ENCODE results near the gene RAD51AP1.
A peak's percentile ranks its signal among the peaks of the same experiment; 100 is the strongest.
"Not testable (repeated sequence)": the region's sequence is repeated elsewhere in the genome, so short reads cannot be mapped to it uniquely, and the experiment has no call there.

The RAD51AP1 gene

GRCh38 chr12:4518106-4518728 is 20.5 kb upstream of the RAD51AP1 start:
- Histone ChIP-seq H3K9ac (no peak overlapping the region), H3K4me2 (no peak overlapping the region)

GRCh38 chr12:4523443-4523842 is 15.2 kb upstream of the RAD51AP1 start:
- H3K27me3 ChIP-seq, H3K4me3 ChIP-seq: not testable (repeated sequence)

More at GRCh38 chr12:4518106-4518728, 20.5 kb upstream of the RAD51AP1 start:
- H3K9me3 ChIP-seq (replicated peaks in 1 of 11), result no peaks in the 10 kb centered on the region
- H3K27me3 ChIP-seq, result no peaks in the 10 kb centered on the region
- H3K27ac ChIP-seq, result no peak overlapping the region
- TF ChIP-seq Cebpa-rat (IDR thresholded peaks at IDR 0.05), result no peak
- H3K36me3 ChIP-seq, result peaks cover 33 to 75% (median 53%) of the 10 kb centered on the region in 11 experiments
- no peak overlapping the region for H3K4me3 ChIP-seq
- H4K20me1 ChIP-seq, result no peaks in the 10 kb centered on the region
- H3K4me1 ChIP-seq, result no peaks in the 10 kb centered on the region

GRCh38 chr12:4526923-4527546 is 11.7 kb upstream of the RAD51AP1 start:
- no peaks in the 10 kb centered on the region for H3K27me3 ChIP-seq
- H3K36me3 ChIP-seq, result peaks cover 24 to 92% (median 61%) of the 10 kb centered on the region in 11 experiments
- no peaks in the 10 kb centered on the region for H3K9me3 ChIP-seq (replicated peaks in 1 of 11)
- TF ChIP-seq Cebpa-rat (IDR thresholded peaks at IDR 0.05), result no peak
- peaks cover 0 to 6% (median 0%) of the 10 kb centered on the region in 11 experiments; a peak in 1 of 22 replicates for H4K20me1 ChIP-seq
- H3K9ac ChIP-seq, result no peak overlapping the region
- H3K27ac ChIP-seq, result no peak overlapping the region
- no peak overlapping the region for H3K4me3 ChIP-seq
- no peak overlapping the region for H3K4me2 ChIP-seq
- H3K4me1 ChIP-seq, result peaks cover 0 to 7% (median 0%) of the 10 kb centered on the region in 10 experiments; a peak in 1 of 20 replicates

More at GRCh38 chr12:4523443-4523842, 15.2 kb upstream of the RAD51AP1 start:
- H3K9ac ChIP-seq; H3K4me1 ChIP-seq; H4K20me1 ChIP-seq; H3K27ac ChIP-seq; H3K9me3 ChIP-seq (replicated peaks in 1 of 11); H3K4me2 ChIP-seq: not testable (repeated sequence)
- H3K36me3 ChIP-seq, result peaks cover 35 to 87% (median 60%) of the 10 kb centered on the region in 11 experiments

GRCh38 chr12:4530160-4530559 is 8.5 kb upstream of the RAD51AP1 start:
- Histone ChIP-seq H3K27me3 (no peaks in the 10 kb centered on the region), H3K4me2 (no peak overlapping the region), H4K20me1 (peaks cover 0 to 6% (median 0%) of the 10 kb centered on the region in 11 experiments; a peak in 1 of 22 replicates), H3K4me3 (no peak overlapping the region), H3K36me3 (peaks cover 34 to 94% (median 65%) of the 10 kb centered on the region in 11 experiments), H3K9me3 (replicated peaks in 1 of 11) (no peaks in the 10 kb centered on the region), H3K9ac (peak overlapping the region in 1 of 11 experiments; percentile 65; a peak in 1 of 22 replicates), H3K4me1 (peaks cover 0 to 7% (median 0%) of the 10 kb centered on the region in 10 experiments; a peak in 1 of 20 replicates), H3K27ac (no peak overlapping the region)
- TF ChIP-seq Cebpa-rat (IDR thresholded peaks at IDR 0.05), result no peak

GRCh38 chr12:4530982-4531586 is 7.6 kb upstream of the RAD51AP1 start:
- peaks cover 0 to 6% (median 0%) of the 10 kb centered on the region in 11 experiments; a peak in 1 of 22 replicates for H4K20me1 ChIP-seq
- no peak overlapping the region for H3K4me3 ChIP-seq
- H3K27me3 ChIP-seq, result no peaks in the 10 kb centered on the region
- no peak overlapping the region for H3K4me2 ChIP-seq
- H3K4me1 ChIP-seq, result peaks cover 0 to 7% (median 0%) of the 10 kb centered on the region in 10 experiments; a peak in 1 of 20 replicates
- TF ChIP-seq Cebpa-rat (IDR thresholded peaks at IDR 0.05), result no peak
- no peak overlapping the region for H3K27ac ChIP-seq
- H3K9me3 ChIP-seq (replicated peaks in 1 of 11), result no peaks in the 10 kb centered on the region
- H3K36me3 ChIP-seq, result peaks cover 34 to 94% (median 67%) of the 10 kb centered on the region in 11 experiments
- peak overlapping the region in 4 of 11 experiments; percentile 3 to 35 (median 16); a peak in 2 of 22 replicates for H3K9ac ChIP-seq

- Histone ChIP-seq H3K4me2 (no peak overlapping the region), H3K36me3 (peaks cover 34 to 62% (median 51%) of the 10 kb centered on the region in 11 experiments), H3K27me3 (no peaks in the 10 kb centered on the region), H3K4me1 (peaks cover 18 to 31% (median 24%) of the 10 kb centered on the region in 10 experiments), H3K9me3 (replicated peaks in 1 of 11) (no peaks in the 10 kb centered on the region), H4K20me1 (peaks cover 0 to 6% (median 0%) of the 10 kb centered on the region in 11 experiments; a peak in 1 of 22 replicates), H3K27ac (no peak overlapping the region), H3K9ac (0 out of 22 replicates have a peak overlapping the region, but pooled peaks of 1 of the 11 experiments have one; percentile 11), H3K4me3 (no peak overlapping the region)
- TF ChIP-seq Cebpa-rat (IDR thresholded peaks at IDR 0.05), result no peak
Observed at GRCh38 chr12:4535092-4535491, 3.6 kb upstream of the RAD51AP1 start.

GRCh38 chr12:4535871-4536270 is 2.8 kb upstream of the RAD51AP1 start:
- H3K27me3 ChIP-seq, result no peaks in the 10 kb centered on the region
- H3K36me3 ChIP-seq, result peaks cover 34 to 54% (median 44%) of the 10 kb centered on the region in 11 experiments
- no peak overlapping the region for H3K4me2 ChIP-seq
- no peak overlapping the region for H3K4me3 ChIP-seq
- no peak overlapping the region; a peak in 1 of 22 replicates for H3K9ac ChIP-seq
- no peak overlapping the region for H3K27ac ChIP-seq
- peaks cover 25 to 34% (median 31%) of the 10 kb centered on the region in 10 experiments for H3K4me1 ChIP-seq
- TF ChIP-seq Cebpa-rat (IDR thresholded peaks at IDR 0.05), result no peak
- no peaks in the 10 kb centered on the region for H3K9me3 ChIP-seq (replicated peaks in 1 of 11)
- H4K20me1 ChIP-seq, result peaks cover 0 to 6% (median 0%) of the 10 kb centered on the region in 11 experiments; a peak in 1 of 22 replicates

GRCh38 chr12:4539167-4539870 is 629 bp downstream of the RAD51AP1 start:
- H3K9ac ChIP-seq, result peak overlapping the region; percentile 90 to 98 (median 95)

More at GRCh38 chr12:4539167-4539870, 629 bp downstream of the RAD51AP1 start:
- Histone ChIP-seq H3K27me3 (no peaks in the 10 kb centered on the region), H3K36me3 (peaks cover 10 to 53% (median 36%) of the 10 kb centered on the region in 11 experiments), H3K9me3 (replicated peaks in 1 of 11) (no peaks in the 10 kb centered on the region), H3K27ac (peak overlapping the region in 10 of 11 experiments; percentile 95 to 99 (median 97); a peak in 20 of 22 replicates), H4K20me1 (no peaks in the 10 kb centered on the region), H3K4me2 (peak overlapping the region; percentile 85 to 99 (median 93)), H3K4me1 (peaks cover 29 to 39% (median 35%) of the 10 kb centered on the region in 10 experiments), H3K4me3 (peak overlapping the region; percentile 79 to 93 (median 84))
- no peak for TF ChIP-seq Cebpa-rat (IDR thresholded peaks at IDR 0.05)

Data from BLaER1 treated with 17β-estradiol and CSF1 and Interleukin-3, amounts not matched to agents 10 nM and 100 nM (cell line).